RWPE2 (cell line): Measurements from ENCODE around the gene CREG1.

Source experiments
- ATAC-seq: fragments of 200-7000 bp; cut with Tn5 transposase; 3 replicates; pipeline ENCODE4 v1.9.1; 2021; ENCODE audit warnings: low read depth
- DNase-seq: peaks from one replicate; pipeline ENCODE4 v3.0.0-alpha.2; 2020; ENCODE audit warnings: low spot score
- H3K27ac ChIP-seq: fragments of 450-650 bp; 2 replicates; pipeline ENCODE4 v1.5.1; 2017; ENCODE audit warnings: mild to moderate bottlenecking; ENCODE audit not compliant: poor library complexity, severe bottlenecking
- H3K27me3 ChIP-seq: fragments of 250-450 bp; sonication (Bioruptor Pico); 2 replicates; pipeline ENCODE4 v1.5.1; 2021; ENCODE audit warnings: mild to moderate bottlenecking, moderate library complexity; ENCODE audit not compliant: insufficient read depth, poor library complexity, severe bottlenecking
- H3K36me3 ChIP-seq: fragments of 250-450 bp; sonication (Bioruptor Pico); 2 replicates; pipeline ENCODE4 v1.5.1; 2020; ENCODE audit warnings: low read depth, mild to moderate bottlenecking, moderate library complexity
- H3K4me1 ChIP-seq: fragments of 250-450 bp; sonication (Bioruptor Pico); 2 replicates; pipeline ENCODE4 v1.5.1; 2021; ENCODE audit warnings: mild to moderate bottlenecking, moderate library complexity; ENCODE audit not compliant: insufficient read depth, poor library complexity, severe bottlenecking
- H3K4me3 ChIP-seq: fragments of 250-450 bp; sonication (Bioruptor Pico); 2 replicates; pipeline ENCODE4 v1.5.1; 2021; ENCODE audit warnings: mild to moderate bottlenecking, moderate library complexity; ENCODE audit not compliant: severe bottlenecking
- H3K9me3 ChIP-seq: fragments of 250-450 bp; sonication (Bioruptor Pico); 2 replicates; pipeline ENCODE4 v1.5.1; 2021; ENCODE audit warnings: mild to moderate bottlenecking, moderate library complexity; ENCODE audit not compliant: severe bottlenecking
- TF ChIP-seq, protein P1 (sequence below): fragments of 450-650 bp; IDR thresholded peaks from one replicate; pipeline ENCODE4 v1.5.1; 2017; ENCODE audit warnings: mild to moderate bottlenecking, moderate library complexity; ENCODE audit not compliant: poor library complexity, severe bottlenecking

CREG1 gene

DNA sequence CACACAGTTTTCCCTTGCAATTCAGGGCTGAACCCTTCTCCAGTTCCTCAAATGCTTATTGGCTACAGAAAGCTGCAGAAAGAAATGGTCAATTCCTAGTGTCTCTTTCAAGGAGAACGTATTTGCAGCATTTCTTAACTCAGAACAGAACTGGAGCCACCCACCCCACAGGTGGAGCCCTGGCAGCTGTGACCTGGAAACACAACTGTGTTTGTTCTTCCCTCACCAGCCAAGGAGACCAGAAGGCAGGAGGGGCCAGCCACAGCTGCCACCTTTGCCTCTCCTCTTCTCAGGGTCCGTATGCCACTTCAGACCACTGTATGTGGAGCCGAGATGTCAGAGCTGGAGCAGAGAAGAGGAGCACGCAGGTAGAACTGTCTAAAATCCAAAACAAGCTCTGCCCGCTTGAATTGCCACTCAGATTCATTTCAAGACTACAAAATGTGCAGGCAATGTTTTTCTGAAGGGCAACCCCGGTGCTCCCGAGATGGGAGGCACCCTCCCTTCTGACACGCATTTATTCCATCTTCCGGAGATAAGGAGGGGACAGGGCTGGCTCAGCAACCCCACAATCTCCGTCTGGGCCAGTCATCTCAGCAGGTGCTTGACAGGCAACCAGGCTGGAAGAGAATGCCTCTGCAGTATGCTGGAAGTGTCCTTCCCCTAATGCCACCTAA, 51.9 kb downstream of the CREG1 start:
- no peak for DNase-seq
- TF ChIP-seq, protein P1, sequence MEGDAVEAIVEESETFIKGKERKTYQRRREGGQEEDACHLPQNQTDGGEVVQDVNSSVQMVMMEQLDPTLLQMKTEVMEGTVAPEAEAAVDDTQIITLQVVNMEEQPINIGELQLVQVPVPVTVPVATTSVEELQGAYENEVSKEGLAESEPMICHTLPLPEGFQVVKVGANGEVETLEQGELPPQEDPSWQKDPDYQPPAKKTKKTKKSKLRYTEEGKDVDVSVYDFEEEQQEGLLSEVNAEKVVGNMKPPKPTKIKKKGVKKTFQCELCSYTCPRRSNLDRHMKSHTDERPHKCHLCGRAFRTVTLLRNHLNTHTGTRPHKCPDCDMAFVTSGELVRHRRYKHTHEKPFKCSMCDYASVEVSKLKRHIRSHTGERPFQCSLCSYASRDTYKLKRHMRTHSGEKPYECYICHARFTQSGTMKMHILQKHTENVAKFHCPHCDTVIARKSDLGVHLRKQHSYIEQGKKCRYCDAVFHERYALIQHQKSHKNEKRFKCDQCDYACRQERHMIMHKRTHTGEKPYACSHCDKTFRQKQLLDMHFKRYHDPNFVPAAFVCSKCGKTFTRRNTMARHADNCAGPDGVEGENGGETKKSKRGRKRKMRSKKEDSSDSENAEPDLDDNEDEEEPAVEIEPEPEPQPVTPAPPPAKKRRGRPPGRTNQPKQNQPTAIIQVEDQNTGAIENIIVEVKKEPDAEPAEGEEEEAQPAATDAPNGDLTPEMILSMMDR: no peak
- Histone ChIP-seq H3K27ac (no peak overlapping the region), H3K4me1 (no peaks in the 10 kb centered on the region), H3K27me3 (peaks cover 4% of the 10 kb centered on the region), H3K36me3 (no peaks in the 10 kb centered on the region), H3K9me3 (no peaks in the 10 kb centered on the region), H3K4me3 (no peak overlapping the region)
- ATAC-seq: no peak

DNA sequence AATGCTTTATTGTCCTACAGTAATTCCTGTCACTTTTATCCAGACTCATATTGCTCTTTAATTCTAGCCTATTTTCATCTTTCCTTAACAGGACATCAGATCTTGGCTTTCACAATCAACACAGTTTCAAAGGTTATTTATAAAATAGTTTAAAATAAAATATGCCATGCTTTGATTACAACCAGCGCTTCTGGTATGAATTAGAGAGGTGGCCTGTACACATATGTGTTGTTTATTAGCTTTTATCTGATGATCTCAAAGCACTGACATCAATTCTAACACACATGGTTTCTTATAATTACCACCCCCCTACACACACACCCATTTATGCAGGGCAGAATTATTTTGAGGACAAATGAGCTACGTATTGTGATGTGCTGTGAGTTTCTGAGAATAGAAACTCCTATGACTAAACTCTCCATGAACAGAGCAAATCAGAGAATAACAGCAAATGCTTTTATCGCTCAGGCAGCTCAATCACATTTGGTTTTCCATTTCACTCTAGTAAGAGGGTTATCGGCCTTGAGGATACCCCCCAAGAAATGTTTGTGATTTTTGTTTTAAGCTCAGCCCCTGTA, 53.2 kb downstream of the CREG1 start:
- TF ChIP-seq, protein P1: no peak
- peaks cover 4% of the 10 kb centered on the region for H3K27me3 ChIP-seq
- no peak overlapping the region for H3K27ac ChIP-seq
- no peaks in the 10 kb centered on the region for H3K4me1 ChIP-seq
- H3K9me3 ChIP-seq: no peaks in the 10 kb centered on the region
- H3K4me3 ChIP-seq: no peak overlapping the region
- no peak for DNase-seq
- no peak for ATAC-seq
- H3K36me3 ChIP-seq: no peaks in the 10 kb centered on the region

DNA sequence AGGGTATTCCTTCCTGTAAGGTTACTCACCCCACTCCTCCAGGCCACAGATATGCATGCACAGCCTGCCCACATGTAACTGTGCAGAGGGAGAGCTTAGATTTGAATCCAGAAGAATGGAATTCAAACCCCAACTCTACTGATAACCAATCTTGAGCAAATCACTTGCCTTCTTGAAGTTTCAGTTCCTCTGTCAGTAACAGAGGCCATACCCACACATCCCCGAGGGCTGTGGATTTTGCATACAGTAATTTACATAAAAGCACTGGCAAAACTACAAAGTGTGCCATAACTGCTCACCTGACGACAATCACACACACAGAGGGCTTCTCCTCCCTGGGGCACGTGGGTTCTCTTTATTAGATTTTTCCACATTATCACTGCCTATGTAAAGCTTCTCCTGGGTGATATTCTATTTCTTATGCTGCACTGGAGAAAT, 53.9 kb downstream of the CREG1 start:
- Histone ChIP-seq H3K27me3 (peaks cover 4% of the 10 kb centered on the region), H3K9me3 (no peaks in the 10 kb centered on the region), H3K27ac (no peak overlapping the region)

DNA sequence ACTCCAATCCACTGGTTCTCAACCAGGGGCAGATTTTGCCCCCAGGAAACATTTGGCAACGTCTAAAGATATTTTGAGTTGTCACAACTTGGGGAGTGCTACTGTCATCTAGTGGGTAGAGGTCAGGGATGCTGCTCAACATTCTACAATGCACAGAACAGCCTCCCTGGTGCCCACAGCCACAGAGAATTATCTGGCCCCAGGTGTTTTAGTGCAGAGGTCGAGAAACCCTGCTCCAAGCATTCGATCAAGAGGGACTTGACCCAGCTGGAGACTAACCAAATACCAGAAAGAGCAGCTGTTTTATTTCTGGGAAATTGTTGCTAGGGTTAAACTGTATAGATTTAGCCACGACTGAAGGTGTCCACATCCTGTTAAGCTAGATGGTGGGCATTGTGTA, 54.5 kb downstream of the CREG1 start:
- no peaks in the 10 kb centered on the region for H3K27me3 ChIP-seq
- no peak overlapping the region for H3K4me3 ChIP-seq
- ATAC-seq: no peak
- H3K4me1 ChIP-seq: no peaks in the 10 kb centered on the region
- H3K36me3 ChIP-seq: no peaks in the 10 kb centered on the region
- no peaks in the 10 kb centered on the region for H3K9me3 ChIP-seq
- DNase-seq: no peak
- TF ChIP-seq, protein P1: no peak
- H3K27ac ChIP-seq: no peak overlapping the region

More for the DNA sequence above, 53.9 kb downstream of the CREG1 start:
- DNase-seq: no peak
- no peak overlapping the region for H3K4me3 ChIP-seq
- TF ChIP-seq, protein P1: no peak
- no peaks in the 10 kb centered on the region for H3K4me1 ChIP-seq
- no peaks in the 10 kb centered on the region for H3K36me3 ChIP-seq
- no peak for ATAC-seq
